Dedifferentiated amniotic fluid mesenchymal stem cell (primary cell): ENCODE measurements around the gene NDST1.

Experiments
- DNase-seq: peaks from one replicate; pipeline ENCODE4 v3.0.0-alpha.2; 2016; ENCODE audit errors: extremely low spot score

Gene NDST1

DNA sequence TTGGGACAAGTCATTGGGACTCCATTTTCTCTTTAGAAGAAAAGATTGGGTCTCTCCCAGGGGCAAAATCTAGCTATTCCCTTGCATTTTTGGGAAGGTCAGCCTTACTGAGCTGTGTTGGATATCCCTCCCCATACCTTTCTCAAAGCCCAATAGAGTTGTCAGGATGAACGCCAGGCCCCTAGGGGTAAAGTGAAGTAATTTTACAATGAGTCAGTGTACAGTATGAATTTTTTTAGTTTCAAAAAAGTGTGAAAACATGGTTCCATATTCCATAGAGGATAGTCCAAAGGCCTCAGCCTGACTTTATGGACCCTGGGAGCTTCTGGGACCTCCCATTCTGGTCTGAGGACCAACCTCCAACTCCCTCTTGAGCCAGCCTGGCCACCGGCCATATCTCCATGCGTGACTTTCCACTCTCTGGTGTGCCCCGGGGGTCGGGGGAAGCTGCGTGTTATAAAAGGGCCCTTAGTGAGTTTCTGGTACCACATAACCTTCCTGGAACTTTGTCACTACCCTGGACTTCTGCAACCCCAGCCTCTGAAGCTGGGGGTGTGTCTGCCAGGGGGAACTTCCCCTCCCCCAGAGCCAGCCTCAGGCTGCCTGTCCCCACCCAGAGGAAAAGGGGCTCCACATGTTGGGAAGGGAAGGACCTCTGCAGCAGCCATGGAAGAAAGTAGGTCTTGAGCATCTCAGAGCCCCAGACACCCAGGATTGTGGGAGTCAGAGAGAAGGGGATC lies 80.1 kb downstream of the NDST1 start:
- DNase-seq = no peak

DNA sequence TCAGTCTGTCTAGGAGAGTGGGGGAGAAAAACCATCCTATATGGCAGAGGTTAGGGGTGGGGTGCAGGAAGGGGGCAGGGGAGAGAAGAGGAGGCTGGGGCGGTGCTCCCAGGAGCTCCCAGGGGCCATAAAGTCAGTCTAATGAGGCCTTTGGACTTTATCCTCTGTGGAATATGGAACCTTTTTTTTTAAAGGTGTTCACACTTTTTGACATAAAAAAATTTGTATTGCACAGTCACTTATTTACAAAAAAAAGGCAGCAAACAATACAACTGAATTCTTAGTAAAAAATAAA lies 80.6 kb downstream of the NDST1 start:
- no peak for DNase-seq

DNA sequence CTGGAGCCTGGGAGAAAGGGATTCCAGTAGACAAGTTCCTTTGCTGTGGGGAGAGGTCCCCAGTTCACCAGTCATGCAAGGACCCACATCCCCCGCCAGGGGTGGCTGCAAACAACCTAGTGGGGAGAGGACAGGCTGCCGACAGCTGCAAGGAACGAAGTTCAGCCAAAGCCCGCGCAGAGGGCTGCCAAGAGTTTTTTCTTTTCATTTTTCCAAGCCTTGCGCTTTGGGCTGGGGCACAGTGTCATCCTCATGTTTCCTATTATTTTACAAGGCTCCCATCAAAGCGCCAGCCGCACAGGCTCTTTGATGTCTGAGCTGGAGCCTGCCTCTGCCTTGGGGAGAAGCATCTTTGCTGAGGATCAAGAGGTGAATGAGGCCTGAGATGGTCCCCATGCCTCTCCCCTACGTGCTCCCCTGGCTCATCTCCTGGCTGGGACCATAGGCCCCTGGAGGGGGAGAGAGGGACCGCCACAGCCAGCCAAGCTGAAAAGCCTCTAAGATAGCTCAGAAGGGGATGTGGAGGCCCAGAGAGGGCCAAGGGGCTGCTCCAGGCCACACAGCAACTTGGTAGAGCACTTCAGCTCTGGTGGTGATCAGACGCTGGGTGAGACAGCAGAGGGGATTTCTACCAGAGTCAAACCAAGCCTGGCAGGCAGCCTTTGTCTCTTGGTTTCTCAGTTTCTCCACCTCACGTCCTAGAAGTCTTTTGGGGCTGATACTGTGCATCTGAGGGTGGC lies 82.1 kb downstream of the NDST1 start:
- no peak for DNase-seq

DNA sequence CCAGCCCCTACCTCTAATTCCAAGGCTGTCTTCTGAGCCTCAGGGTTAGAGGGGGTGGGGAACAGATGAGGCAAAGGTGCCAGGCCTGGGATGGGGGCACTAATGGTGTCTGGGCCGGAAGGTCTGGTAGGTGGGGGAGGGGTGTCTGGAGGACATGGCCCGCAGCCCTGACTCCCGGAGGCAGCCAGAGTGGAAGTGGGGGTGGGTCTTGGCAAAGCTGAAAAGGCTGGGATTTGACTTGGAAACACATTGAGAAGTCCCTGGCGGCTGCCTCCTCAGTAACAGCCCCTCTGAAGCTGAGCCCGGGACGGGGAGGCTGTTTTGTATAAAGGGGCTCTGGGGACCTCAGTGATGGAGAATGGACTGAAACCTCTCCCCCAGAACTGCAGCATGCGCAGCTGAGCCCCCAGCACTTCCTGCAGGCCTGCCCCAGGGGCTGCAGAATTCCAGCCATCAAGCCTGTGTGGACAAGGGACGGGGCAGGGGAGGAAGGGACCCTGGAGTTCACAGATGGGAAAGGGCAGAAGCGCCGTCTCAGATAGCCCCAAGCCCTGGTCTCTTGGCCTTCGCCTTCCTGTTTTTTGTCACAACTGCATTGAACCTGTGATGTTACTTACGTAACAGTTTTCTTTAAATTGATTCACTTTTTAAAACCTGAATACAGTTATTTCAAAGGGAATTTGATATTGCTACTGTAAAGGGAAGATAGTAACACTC lies 83.2 kb downstream of the NDST1 start:
- no peak for DNase-seq

DNA sequence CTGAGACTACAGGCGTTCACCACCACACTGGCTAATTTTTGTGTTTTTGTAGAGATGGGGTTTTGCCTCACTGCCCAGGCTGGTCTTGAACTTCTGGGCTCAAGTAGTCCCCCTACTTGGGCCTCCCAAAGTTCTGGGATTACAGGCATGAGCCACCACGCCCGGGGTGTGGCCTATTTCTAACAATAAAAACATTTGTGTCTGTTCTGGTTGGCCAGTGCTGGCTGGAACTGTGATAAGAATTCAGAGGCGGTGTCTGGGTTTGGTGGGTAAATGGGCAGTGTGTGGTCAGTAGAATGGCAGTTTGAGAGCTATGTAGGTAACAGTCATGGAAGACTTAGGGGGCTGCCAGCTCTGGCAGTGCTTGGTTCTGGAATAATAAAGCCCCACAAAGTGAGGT lies 85.7 kb downstream of the NDST1 start:
- no peak for DNase-seq

DNA sequence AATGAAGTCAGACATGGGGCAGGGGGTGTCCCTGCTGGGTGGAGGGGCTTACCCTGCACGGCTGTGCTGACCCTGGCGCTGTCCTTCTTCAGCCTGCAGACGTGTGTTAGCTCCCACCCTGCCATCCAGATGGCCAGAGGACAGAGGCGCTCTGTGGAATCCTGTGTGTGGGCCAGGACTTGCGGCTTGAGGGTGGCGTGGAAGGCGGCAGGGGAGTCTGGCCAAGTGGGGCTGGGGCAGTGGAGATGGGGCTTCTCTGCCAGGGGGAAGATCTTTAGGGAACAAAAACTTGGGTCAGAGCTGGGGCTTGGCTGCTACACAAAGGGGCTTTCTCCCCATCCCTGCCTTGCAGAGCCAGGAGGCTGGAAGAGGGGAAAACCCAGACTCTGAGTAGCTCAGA lies 86.1 kb downstream of the NDST1 start:
- no peak for DNase-seq

DNA sequence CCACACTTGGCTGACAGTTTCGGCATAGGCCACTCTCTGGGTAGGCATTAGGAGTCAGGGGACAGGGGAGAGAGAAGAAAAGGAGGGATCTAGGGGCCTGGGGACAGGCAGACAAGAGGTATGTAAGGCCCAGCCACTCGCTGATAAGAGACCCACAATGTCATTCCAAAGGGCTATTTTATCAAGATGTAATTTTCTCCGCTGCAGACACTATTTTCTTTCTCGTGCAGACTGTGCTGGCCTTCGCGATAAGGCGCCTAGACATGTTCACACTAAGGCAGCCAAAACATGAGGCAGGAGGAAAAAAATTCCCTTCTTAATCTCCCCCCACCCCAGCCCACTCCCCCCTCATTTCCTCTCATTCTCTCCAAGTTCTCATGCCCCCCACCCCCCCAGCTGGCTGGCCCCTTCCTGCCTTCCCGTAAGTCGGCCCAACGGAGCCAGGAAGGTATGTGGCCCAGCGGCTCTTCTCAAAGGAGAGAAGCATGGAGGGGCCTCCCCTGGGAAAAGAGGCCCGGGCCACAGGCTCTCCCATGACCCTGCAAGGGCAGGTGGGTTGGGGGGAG lies 87.6 kb downstream of the NDST1 start:
- DNase-seq = no peak

DNA sequence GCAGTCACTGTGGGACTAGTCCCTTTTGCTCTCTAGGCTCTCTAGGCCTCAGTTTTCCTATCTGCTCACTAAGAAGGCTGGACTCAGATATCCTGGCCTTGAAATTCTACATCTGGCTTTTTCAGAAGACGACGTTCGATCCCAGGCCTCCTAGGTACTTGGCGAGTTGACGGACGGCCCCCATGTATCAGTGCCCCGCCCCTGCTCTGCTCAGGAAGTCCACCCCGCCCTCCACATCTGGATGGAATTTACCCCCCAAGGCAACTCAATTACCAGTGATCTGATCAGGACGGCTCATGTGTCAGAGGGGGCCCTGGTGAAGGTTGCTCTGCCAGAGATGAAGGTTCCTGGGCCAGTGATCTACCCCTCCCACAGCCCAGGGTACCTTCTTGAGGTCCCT lies 88.4 kb downstream of the NDST1 start:
- DNase-seq = no peak

DNA sequence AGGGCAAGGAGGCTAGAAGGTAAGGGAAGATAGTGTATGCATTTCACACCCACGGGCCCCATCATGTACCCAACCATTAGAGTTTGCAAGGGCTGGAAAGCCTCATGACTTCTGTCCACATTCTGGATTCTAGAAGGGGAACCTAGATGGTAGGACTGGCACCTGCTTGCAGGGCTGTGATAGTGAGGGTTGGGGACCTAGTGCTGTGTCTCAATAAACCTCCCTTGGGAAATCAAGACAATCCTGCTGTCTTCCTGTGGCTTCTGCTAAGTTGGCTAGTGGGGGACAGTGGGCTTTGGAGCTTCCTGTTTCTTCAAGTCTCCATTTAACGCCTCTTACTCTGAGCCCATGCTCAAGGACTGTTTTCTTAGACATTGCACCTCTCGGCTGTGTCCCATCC lies 88.9 kb downstream of the NDST1 start:
- no peak for DNase-seq

DNA sequence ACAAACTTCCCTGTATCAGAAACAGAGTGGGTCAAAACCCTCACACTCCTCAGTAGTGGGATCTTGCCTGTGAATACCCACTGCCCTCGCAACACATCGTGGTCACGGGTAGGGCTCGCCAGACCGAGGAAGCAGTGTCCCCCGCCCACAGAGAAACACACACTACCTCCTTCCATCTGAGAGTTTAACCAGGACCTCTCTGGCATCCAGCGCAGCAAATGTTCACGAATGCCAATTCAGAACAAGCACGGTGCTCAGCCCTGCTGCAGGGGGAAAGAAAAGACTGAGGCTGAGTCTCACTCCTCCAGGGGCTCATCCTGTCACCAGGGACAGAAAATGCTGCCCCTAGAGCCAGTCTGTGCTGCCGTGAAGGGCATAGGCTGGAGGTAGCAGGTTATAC lies 90.1 kb downstream of the NDST1 start:
- no peak for DNase-seq

DNA sequence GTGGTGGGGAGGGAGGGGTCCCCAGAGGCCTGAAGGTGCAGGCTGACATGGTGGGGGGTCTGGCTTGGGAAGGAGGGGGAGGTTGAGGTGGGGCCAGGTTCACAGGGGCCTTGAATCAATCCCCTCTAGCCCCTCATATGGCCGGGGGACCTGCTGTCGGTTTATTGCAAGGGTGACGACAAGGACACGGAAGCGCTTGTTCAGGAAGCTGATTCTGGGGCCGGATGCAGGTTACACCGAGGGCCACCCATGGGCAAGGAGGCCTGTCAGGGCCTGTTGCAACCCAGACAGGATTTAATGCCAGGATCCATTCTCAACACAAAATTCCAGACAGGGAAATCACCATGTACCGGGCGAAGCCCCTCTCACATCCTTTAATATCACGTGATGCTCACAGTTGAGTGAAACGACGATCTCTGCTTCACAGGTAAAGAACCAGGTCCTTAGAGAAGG lies 90.9 kb downstream of the NDST1 start:
- no peak for DNase-seq

DNA sequence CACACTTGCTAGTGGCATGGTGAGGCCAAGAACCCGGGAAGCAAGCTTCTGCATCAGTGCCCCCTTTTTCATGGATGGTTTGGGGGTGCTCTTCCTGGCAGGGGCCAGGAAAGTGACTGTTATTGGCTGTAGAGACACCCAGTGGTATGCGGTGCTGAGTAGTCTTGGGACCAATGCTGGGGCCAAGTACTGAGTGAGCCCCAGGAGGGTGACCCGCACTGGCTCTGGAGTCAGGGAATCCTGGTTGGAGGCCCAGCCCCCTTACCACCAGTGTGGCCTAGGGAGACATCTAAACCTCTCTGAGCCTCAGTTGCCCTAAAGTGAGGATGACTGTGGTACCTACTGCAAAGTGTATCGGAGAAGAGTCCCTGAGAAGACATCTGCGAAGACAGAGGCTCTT lies 91.3 kb downstream of the NDST1 start:
- DNase-seq = no peak

DNA sequence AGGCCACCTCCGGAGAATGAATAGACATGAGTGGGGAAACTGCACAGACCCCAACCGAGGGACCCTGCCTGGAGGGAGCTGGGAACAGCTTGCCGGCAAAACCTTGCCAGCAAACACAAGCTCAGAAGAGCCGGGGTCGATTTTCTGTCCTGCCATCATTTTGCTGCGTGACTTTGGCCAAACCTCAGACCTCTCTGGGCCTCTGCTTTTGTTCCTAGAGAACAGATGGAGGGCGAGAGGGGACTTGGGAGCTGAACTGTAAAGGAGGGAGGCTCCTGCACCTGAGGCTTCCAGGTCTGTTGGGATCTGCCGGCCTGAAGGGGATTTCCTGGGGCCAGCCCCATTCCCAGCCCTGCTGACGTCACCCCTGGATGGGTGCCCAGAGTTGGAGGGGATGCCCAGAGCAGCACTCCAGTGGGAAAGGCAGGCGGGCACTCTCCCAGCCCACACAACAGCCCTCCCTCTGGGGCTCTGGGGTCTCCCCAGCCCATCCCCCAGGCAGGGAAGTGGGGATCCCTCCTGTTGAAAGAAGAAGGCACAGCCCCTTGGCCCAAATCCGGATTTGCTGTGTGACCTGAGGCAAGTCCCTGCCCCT lies 92.1 kb downstream of the NDST1 start:
- peak; percentile 23 for DNase-seq

DNA sequence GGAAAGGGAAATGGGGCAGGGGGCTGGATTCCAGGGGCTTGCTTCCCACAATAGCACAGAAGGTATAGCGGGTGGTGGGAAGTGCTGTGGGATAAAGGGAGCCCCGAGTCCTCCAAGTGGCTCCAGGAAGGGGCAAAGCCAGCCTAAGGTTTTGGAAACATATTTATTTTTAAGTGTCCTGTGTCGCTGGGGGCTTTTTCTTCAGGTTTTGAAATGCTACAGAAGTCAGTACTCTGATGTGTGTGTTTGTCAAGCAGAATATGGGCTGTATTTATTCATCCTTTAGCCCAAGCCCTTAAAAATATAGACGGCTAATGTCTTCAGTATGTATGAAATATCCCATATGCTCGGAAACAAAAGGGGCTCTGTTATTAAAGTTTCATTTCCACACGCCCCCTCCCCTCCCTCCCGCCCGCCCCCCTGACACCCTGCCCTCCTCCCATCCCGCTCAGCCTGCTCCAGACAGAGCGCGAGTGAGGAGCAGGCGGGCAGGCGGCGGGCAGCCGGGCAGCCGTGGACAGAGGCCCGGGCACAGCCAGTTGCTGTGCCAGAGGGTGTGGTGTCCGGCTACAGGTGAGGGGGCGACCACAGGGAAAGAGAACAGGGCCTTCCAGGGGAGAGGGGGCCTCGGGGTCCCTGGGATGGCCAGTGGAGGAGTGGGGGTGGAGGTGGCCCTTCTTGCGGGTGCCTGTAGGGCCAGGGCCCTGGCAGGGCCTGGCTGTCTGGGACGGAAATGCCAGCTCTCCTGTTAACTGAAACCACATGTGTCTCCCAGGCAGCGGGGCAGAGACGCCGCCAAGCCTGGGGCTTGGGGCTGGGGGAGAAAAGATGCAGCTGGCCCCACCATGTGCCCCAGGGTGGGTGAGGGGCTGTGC lies 92.9 kb downstream of the NDST1 start:
- DNase-seq = no peak

DNA sequence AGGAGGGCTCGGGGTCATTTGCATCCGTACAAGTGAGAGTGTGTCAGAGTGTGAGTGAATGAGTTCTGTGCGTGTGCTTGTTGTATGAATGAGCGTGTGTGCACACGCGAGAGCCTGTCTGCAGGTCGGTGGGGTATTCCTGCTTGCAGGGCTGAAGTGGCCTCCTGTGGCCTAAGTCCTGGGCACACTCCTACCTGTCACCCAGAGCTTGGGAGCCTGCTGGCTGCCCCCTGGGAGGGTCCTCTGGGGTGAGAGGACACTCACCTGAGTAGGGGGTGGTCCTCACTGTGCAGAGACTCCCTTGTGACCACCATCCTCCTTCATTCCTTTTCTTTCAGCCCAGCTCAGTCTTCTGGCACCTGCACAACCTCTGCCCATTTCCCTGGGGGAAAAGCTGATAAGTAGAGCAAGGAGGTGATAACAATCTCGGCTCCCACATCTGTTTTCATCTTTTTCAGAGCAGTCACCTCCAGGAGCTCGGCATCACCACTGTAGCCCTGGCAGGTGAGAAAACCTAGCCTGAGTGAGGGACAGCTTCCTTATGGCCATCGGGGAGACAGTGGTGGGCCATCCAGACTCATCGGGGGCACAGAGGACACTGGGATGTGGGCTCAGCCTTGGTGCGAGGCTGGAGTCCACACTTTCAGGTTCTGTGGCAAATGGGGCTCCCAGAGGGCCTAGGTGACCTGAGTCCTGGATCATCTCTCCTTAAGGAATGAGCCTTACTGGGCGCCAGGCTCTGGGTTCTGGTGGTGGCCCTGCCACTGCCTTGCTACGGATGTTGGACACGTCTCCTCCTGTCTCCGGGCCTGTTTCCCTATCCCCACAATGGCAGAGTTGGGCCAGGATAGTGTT lies 93.8 kb downstream of the NDST1 start:
- DNase-seq = no peak

DNA sequence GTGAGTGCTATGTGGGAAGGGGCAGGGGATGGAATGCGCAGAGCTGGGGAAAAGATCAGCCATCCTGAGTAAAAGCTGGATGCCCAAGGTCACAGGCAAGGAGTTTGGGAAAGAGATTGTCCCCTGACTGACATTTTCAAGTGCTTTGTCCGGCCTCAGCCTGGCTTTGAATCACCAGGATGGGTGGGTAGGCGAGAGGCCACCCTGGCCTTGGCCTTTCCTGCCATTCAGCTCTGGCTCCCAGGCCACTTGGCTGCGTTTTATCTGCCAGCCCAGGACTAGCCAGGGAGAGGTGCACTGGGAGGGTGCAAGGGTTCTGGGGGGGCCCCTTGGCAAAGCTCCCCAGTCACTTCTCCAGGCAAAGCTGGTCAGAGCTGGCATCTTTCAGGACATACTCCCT lies 95.1 kb downstream of the NDST1 start:
- no peak for DNase-seq

DNA sequence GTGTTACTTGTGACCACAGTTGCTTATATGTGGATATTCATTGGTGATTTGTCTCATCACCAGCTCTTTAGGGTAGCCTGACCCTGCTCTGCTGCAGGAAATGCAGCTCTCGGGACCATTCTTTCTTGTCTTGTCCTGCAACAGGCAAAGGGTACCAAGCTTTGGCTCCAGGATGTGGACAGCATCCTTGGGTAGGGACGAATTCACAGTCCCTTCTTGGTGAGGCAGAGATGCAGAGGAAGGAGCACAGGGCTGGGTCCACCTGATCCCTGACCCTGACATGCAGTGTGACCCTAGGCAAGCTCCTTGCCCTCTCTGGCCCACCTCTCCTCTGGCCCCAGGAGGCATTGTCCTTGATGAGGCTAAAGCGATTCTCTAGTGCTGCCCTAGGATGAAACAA lies 95.6 kb downstream of the NDST1 start:
- no peak for DNase-seq

DNA sequence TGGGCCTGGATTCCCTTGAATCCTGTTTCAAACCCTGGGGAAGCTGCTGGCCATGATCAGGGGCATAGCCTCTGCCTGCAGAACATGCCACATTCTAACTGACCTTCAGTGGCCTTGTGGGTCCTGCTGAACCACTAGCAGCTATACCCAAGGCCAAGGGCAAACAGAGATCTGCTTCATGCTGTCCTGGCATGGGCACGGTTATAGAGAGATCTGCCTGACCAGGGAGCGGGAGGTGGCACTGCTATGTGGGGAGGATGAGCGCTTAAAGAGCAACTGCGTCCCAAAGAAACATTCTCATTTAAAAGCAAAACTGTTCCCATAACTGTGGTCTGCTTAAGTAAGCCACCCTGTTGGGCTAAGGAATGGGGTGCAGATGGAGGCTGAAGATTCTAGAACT lies 96.1 kb downstream of the NDST1 start:
- DNase-seq = no peak

DNA sequence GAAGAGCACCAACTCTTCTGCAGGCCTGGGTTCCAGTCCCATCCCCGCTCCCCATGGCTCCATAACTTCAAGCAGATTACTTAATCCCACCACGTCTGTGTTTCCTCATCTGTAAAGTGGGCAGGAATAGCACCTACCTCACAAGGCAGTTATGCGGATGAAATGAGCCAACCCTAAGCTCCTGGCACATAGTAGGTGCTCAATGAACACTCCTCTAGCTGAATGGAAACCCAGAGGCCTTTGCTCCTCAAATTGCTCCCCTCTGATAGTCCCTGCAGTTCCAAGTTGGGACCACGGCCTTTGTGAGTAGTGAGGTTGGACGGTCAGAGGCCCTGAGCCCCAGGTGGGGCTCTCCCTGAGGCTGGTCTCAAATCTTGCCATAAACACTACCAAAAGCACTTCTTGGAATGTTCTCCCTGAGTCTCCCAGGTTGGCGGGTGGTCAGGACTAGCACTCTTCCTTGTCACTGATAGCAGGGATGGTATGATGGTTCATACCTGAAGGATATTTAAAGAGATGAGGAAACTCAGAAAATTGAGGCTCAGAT lies 97.0 kb downstream of the NDST1 start:
- DNase-seq = no peak

DNA sequence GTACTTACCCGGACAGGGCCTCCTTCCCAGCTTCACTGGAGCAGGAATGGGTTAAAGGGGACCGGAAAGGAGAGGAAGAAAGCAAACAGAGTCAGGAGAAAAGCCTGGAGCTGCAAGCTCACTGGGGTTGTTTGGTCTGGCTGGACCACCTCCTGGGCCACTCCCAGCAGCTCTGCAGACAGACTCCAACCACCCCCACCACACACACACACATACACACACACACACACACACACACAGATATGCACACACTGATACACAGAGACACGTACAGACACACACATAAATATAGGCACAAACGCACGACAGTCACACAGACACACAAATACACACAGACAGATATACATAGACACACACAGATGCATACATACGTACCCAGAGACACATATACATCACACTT lies 97.6 kb downstream of the NDST1 start:
- no peak for DNase-seq
